PC-9 (cell line): ENCODE measurements around the gene BACE1-AS. TPM values are rescaled to one million over a fixed set of nuclear protein-coding genes. Genes with fewer than 3 reads are reported as not detected.

Source experiments
- BruUV-seq: library from RNA; stranded (reverse); fragments of 400-500 nt; replicated peaks from 2 replicates; lab custom pipeline; 2021; lab: Mats Ljungman, UMichigan
- CTCF ChIA-PET: fragments of 300-600 bp; sonication (Branson Sonifier 250); formaldehyde crosslinking; loops from one replicate; lab custom pipeline; 2022; ENCODE audit warnings: antibody characterized with exemption; lab: Charles Lee
- POLR2A ChIA-PET: fragments of 300-600 bp; sonication (Branson Sonifier 250); formaldehyde crosslinking; loops from one replicate; lab custom pipeline; 2022; ENCODE audit warnings: antibody characterized with exemption; ENCODE audit not compliant: unreplicated experiment; lab: Charles Lee
- DNase-seq, 2 experiments: peaks; one replicate each; pipeline versions ENCODE4 v3.0.0 to v3.0.0-alpha.2; 2015 to 2022; ENCODE audit warnings: mixed read lengths in 1 of 2
- H2AFZ ChIP-seq: fragments of 200-600 bp; sonication (generic); 2 replicates; pipeline ENCODE4 v1.8.1; 2017; ENCODE audit warnings: antibody characterized with exemption
- H3F3A ChIP-seq: fragments of 200-600 bp; sonication (generic); 2 replicates; pipeline ENCODE4 v1.8.1; 2017; ENCODE audit warnings: antibody characterized with exemption, mild to moderate bottlenecking, low read depth; ENCODE audit not compliant: insufficient read depth
- H3K27ac ChIP-seq: fragments of 200-600 bp; sonication (generic); 2 replicates; pipeline ENCODE4 v1.6.1; 2016; ENCODE audit warnings: mixed run types
- H3K27me3 ChIP-seq: fragments of 200-600 bp; sonication (generic); 2 replicates; pipeline ENCODE4 v1.6.1; 2016; ENCODE audit warnings: low read depth, mixed run types; ENCODE audit not compliant: insufficient read depth
- H3K36me3 ChIP-seq: fragments of 200-600 bp; sonication (generic); 2 replicates; pipeline ENCODE4 v1.6.1; 2016; ENCODE audit warnings: low read depth, mixed run types
- H3K4me1 ChIP-seq: fragments of 200-600 bp; sonication (generic); replicated peaks from 2 replicates; pipeline ENCODE4 v1.6.1; 2016; ENCODE audit warnings: mixed run types; ENCODE audit not compliant: insufficient read depth
- H3K4me2 ChIP-seq: fragments of 200-600 bp; sonication (generic); 2 replicates; pipeline ENCODE4 v1.6.1; 2017; ENCODE audit warnings: mixed run types
- H3K4me3 ChIP-seq: fragments of 200-600 bp; sonication (generic); 2 replicates; pipeline ENCODE4 v1.6.1; 2016; ENCODE audit warnings: mixed run types
- H3K79me2 ChIP-seq: fragments of 200-600 bp; sonication (generic); 2 replicates; pipeline ENCODE4 v1.6.1; 2017; ENCODE audit warnings: low read depth, mixed run types
- H3K9me2 ChIP-seq: fragments of 200-600 bp; sonication (generic); 2 replicates; pipeline ENCODE4 v1.8.1; 2017; ENCODE audit warnings: mild to moderate bottlenecking; ENCODE audit not compliant: insufficient read depth
- H3K9me3 ChIP-seq: fragments of 200-600 bp; sonication (generic); 2 replicates; pipeline ENCODE4 v1.8.1; 2016; ENCODE audit warnings: low read depth; ENCODE audit not compliant: insufficient read depth
- H4K20me1 ChIP-seq: fragments of 200-600 bp; sonication (generic); 2 replicates; pipeline ENCODE4 v1.8.1; 2017; ENCODE audit not compliant: insufficient read depth
- CTCF ChIP-seq: fragments of 200-600 bp; sonication (generic); conservative IDR thresholded peaks from 2 replicates; pipeline ENCODE4 v1.6.1; 2017; ENCODE audit warnings: mixed run types, antibody characterized with exemption, mild to moderate bottlenecking, moderate library complexity
- EZH2 ChIP-seq: fragments of 200-600 bp; sonication (generic); IDR thresholded peaks from 2 replicates; pipeline ENCODE4 v1.8.0; 2017; ENCODE audit warnings: antibody characterized with exemption, low read depth
- intact Hi-C: fragments of 100-400 bp; cut with micrococcal nuclease; formaldehyde crosslinking; loops from one replicate; pipeline ENCODE4 v1.10.0; 2022; ENCODE audit not compliant: unreplicated experiment
- total RNA-seq: library from RNA; stranded (reverse); gene quantifications from 2 replicates; pipeline ENCODE4 v1.2.3, GENCODE V29; 2021

Gene BACE1-AS
- total RNA-seq, 1 experiment from 2014 or later: 8.8 TPM

- Histone ChIP-seq H4K20me1 (no peaks in the 10 kb centered on the region), H3K36me3 (no peaks in the 10 kb centered on the region), H3K4me2 (no peak overlapping the region), H3K9me3 (no peaks in the 10 kb centered on the region), H3K27me3 (no peaks in the 10 kb centered on the region), H3K4me3 (no peak overlapping the region), H3K9me2 (no peaks in the 10 kb centered on the region), H3K4me1 (no peaks in the 10 kb centered on the region), H3F3A (no peaks in the 10 kb centered on the region), H3K79me2 (no peaks in the 10 kb centered on the region), H3K27ac (no peak overlapping the region), H2AFZ (no peak overlapping the region)
- DNase-seq: no peak
- intact Hi-C loops: no loop called here
- TF ChIP-seq EZH2: no peak
- no peak for TF ChIP-seq CTCF
- ChIA-PET POLR2A (no interaction called here), CTCF (no interaction called here)
- no TSS peak for BruUV-seq
These were observed 7.0 kb downstream of the BACE1-AS start for GRCh38 chr11:117298195-117298594.

- Histone ChIP-seq H3F3A (no peaks in the 10 kb centered on the region), H3K79me2 (no peaks in the 10 kb centered on the region), H2AFZ (no peak overlapping the region), H4K20me1 (no peaks in the 10 kb centered on the region), H3K27ac (no peak overlapping the region), H3K9me2 (no peaks in the 10 kb centered on the region), H3K4me2 (no peak overlapping the region), H3K36me3 (no peaks in the 10 kb centered on the region), H3K4me1 (no peaks in the 10 kb centered on the region), H3K9me3 (no peaks in the 10 kb centered on the region), H3K4me3 (no peak overlapping the region), H3K27me3 (no peaks in the 10 kb centered on the region)
- intact Hi-C loops: no loop called here
- no TSS peak for BruUV-seq
- DNase-seq: no peak
- no peak for TF ChIP-seq EZH2
- no peak for TF ChIP-seq CTCF
- ChIA-PET CTCF (interaction anchor here (0.7 kb wide), 1 partner anchor 128 kb away, joined by 4 read pairs; no protein-coding TSS in a partner anchor), POLR2A (no interaction called here)
These were observed 8.5 kb downstream of the BACE1-AS start for GRCh38 chr11:117299351-117300282.

- Histone ChIP-seq H3K9me2 (no peaks in the 10 kb centered on the region), H3K27ac (no peak overlapping the region), H4K20me1 (no peaks in the 10 kb centered on the region), H3K4me1 (no peaks in the 10 kb centered on the region), H3K27me3 (no peaks in the 10 kb centered on the region), H3K4me2 (no peak overlapping the region), H3K79me2 (no peaks in the 10 kb centered on the region), H3K36me3 (no peaks in the 10 kb centered on the region), H3K4me3 (no peak overlapping the region), H2AFZ (no peak overlapping the region), H3F3A (no peaks in the 10 kb centered on the region), H3K9me3 (no peaks in the 10 kb centered on the region)
- no TSS peak for BruUV-seq
- intact Hi-C loops: no loop called here
- ChIA-PET CTCF (no interaction called here), POLR2A (no interaction called here)
- no peak for DNase-seq
- TF ChIP-seq EZH2: no peak
- TF ChIP-seq CTCF: no peak
These were observed 9.1 kb downstream of the BACE1-AS start for GRCh38 chr11:117300283-117300663.
